Activated CD4-positive, CD25-positive, alpha-beta regulatory T cell treated with anti-CD3 and anti-CD28 coated beads, Interleukin-2, amount 50 U/mL, for 16 hours (primary cell): ENCODE data around the gene MRPL47.
A peak's percentile ranks its signal among the peaks of the same experiment; 100 is the strongest.
"Not testable (repeated sequence)": the region's sequence is repeated elsewhere in the genome, so short reads cannot be mapped to it uniquely, and the experiment has no call there.

Experiments used
- DNase-seq: peaks from one replicate; pipeline ENCODE4 v3.0.0-alpha.2; 2020; ENCODE audit warnings: low read depth, low spot score

Gene MRPL47

DNA sequence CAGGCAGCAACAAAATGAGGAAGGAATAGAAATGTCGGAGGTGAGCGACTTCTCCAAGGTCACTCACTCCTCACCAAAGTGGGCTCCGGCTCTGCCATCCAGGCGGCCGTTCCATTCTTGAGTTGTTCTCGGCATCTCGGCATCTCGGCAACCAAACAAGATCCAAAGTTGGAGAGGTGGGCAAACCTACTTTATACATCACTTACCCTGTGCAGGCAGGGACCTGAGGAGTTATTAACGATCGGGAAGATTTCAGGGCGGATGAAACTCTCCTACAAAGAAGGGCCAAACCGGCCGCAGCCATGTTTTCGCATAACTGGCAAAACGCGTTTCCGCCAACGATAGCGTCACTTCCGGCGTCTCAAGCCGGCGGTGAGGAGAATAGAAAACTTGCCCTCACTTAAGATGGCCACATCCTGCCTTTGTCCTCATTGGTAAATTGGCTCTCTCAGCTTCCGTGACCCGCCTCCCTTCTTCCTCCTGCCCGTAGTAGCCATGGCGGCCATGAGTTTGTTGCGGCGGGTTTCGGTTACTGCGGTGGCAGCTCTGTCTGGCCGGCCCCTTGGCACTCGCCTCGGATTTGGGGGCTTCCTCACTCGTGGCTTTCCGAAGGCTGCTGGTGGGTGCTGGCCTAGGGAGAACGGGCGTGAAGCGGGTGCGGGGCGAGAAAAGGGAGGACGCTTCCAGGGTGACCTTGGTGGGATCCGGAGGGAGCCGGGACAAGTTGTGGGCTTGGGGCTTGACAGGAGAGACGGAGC lies at the start of gene MRPL47, which contains the start of gene NDUFB5:
MRPL47 (minus strand) TSS at position 318 of the 758 bp plus-strand sequence; CDS start at position 304, 14 bp downstream.
NDUFB5 (plus strand) TSS at position 474 of the 758 bp plus-strand sequence; CDS start at position 496, 22 bp downstream.
- peak; percentile 93 for DNase-seq

- DNase-seq = peak; percentile 23
These were observed 48.8 kb upstream of the MRPL47 start for GRCh38 chr3:179653096-179653797.

- peak; percentile 17 for DNase-seq
These were observed 48.1 kb upstream of the MRPL47 start, which contains the start of gene USP13 for GRCh38 chr3:179652447-179653095. Gene USP13 (plus strand): TSS chr3:179653040. CDS start chr3:179653226, 186 bp downstream.

DNA sequence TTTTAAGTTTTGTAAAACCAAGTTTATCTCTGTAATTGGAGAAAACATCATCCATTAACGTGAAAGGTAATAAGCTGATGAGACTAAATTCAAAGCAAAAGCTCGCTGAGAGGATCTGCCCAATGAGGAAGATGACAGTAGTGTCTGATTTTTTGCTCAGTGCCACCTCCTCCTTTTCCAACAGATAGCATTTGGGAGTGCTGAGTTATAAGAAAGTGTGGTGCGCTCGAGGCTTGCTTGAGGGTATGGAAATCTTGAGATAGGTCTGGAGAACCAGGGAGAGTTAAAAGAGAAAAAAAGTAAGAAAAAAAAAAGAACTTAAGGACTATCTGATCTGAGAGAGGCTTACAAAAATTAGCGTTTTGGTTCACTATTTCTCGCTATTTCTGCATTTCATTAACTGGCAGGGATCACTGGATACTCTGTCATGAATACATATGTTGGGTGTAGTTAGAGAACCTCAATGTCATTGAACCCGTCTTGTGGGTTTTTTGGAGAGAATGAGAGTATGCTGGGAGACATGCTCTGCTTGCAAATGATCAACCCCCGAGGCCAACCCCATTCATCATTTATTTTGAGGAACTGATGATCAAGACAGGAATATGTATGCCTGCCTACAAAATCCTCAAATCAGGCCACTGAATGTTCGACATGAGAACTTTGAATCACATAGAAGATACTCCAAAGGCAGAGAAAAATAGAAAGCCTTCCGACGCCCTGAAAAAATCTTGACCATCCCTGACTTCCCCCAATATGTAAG lies 47.4 kb upstream of the MRPL47 start:
- no peak for DNase-seq

DNA sequence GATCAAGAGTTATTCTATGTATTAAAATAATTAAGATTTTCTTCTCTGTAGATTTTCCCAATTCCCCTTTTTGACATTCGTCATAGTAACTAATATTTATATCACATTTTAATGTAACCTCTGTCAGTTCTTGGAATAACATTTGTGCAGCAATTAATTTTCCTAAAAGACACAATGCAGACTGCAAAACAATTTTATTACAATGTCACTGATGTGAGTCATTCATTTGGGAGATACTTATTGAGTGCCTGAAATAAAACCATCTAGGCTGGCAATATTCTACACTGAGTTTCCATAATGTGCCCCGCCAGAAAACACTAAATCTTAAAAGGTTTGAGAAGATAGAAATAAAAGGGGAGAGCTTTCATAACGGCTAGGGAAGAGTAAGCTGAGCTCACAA lies 41.7 kb upstream of the MRPL47 start:
- no peak for DNase-seq

DNA sequence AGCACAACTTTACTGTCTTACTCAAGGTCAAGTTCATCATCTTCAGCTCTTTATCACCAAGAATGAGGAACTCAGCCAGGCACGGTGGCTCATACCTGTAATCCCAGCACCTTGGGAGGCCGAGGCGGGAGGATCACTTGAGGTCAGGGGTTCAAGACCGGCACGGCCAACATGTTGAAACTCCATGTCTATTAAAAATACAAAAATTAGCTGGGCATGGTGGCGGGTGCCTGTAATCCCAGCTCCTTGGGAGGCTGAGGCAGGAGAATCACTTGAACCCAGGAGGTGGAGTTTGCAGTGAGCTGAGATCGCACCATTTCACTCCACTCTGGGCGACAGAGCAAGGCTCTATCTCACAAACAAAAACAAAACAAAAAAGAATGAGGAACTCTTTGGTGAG lies 39.4 kb upstream of the MRPL47 start:
- DNase-seq = not testable (repeated sequence)

GRCh38 chr3:179642871-179643270 lies 38.4 kb upstream of the MRPL47 start:
- no peak for DNase-seq

DNA sequence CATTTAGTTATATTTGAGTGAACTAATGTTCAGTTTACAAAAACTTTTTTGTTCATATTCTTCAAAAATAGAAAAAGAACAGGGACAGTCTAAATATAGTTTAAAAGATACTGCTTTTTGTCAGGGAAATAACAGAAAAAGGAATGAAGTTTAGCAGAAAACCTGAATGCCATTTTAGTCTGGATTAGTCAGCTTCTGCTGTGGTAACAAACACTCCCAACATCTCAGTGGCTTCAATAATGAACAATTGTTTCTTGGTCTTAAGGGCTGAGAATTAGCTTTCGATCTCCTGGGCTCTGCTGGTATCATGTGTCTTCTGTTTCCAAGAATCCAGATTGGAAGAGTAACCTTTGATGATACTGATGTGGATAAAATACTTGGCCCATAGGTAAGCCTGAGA lies 36.0 kb upstream of the MRPL47 start:
- DNase-seq = no peak

- DNase-seq = no peak
These were observed 26.5 kb upstream of the MRPL47 start for GRCh38 chr3:179630753-179631451.

DNA sequence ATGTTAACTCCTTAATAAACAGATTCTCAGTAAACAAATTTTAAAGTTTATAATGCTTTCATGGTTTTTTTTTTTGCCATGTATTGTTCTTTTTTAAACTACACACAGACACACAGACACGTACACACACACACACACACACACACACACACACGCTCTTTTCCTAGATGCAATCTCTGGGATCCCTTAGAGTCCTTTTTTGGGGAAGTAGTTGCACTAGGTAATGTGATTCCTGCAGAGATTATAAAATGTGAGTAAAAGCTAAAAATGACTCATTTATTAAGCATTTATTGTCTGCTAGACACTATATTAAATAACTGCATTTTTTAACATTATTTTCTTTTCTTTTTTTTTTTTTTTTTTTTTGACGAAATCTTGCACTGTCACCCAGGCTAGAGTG lies 20.0 kb upstream of the MRPL47 start:
- no peak for DNase-seq

DNA sequence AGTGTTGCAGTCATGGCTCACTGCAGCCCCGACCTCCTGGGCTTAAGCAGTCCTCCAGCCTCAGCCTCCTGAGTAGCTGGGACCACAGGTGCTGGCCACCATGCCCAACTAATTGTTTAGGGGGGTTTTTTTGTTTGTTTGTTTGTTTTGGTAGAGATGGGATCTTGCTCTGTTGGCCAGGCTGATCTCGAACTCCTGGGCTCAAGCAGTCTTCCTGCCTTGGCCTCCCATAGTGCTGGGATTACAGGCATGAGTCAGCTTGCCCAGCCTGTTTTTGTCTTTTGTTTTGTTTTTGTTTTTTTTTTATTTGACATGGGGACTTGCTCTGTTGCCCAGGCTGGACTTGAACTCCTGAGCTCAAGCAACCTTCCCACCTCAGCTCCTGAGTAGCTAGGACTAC lies 17.6 kb upstream of the MRPL47 start:
- DNase-seq = no peak

DNA sequence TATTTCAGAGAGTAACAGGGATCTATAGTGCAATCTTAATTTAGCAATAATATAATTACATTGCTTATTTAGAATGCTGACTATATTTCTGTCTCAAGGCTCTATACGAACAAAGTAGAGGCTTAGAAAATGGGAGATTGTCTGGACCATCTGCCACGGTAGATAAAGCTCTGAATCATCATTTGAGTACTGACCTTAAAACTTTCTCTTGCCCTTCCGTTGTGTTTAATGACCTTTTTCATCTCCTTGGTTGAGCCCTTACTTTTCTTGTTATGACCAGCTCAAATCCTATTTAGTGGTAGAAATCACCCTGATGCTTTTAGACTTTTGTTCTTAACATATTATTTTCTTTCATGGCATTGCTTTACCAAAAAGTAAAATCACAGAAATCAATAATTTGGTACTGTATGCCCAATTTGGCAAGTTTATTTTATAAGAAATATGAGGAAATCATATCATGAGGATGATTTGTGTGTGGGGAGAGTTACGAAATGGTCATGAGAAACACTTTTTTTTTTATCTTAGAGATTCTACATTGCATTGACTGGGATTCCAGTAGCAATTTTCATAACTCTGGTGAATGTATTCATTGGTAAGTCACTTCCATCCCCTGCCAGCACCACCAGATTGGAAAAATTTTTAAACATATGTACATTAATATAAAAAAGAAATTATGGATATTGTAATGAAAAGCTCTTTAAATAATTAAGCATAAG lies 11.2 kb upstream of the MRPL47 start:
- no peak for DNase-seq

GRCh38 chr3:179613807-179614206 lies 9.4 kb upstream of the MRPL47 start:
- DNase-seq = no peak

DNA sequence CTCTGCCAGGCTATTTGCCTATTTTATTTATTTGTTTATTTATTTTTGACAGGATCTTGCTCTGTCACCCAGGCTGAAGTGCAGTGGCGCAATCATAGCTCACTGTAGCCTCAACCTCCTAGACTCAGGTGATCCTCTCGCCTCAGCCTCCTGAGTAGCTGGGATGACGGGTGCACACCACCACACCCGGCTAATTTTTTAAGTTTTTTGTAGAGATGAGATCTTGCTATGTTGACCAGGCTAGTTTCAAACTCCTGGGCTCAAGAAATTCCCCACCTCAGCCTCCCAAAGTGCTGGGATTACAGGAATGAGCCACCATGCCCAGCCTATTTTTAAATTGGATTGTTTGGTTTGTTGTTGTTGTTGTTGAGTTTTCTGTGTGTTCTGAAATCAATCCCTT lies 5.6 kb upstream of the MRPL47 start:
- no peak for DNase-seq

DNA sequence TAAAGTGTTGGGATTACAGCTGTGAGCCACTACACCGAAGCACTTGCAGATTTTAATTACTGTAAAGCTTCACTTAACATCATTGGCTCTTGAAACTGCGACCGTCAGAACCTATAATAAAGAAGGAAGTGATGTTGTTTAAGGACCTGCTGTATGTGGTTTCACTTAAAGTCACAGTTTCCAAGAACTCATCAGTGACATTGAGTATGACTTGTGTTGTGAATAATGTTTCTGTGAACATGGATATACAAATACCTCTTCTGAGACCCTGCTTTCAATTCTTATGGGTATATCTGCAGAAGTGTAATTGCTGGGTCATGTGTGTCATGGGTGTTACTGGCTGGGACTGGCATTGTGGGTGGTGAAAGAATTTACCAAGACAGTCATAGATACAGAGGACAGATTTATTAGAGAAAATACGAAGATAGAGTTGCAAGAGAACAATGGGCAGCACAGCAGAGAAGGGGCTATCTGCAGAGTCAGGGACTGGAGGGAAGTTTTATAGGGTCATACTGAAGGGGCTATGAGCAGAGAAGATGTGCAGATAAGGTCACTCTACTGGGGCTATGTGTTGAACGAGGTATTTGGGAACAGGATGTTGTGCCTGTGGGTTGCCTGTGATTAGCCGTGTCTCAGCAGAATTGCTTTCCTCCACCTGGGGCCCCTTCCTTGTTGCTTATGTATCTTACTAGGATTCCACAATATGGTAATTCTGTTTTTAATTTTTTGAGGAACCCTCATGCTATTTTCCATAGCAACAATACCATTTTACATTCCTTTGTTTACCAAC lies 4.7 kb upstream of the MRPL47 start:
- DNase-seq = no peak

GRCh38 chr3:179606534-179607085 lies 2.2 kb upstream of the MRPL47 start:
- DNase-seq = no peak

GRCh38 chr3:179603831-179604230 lies 607 bp downstream of the MRPL47 start:
- DNase-seq = no peak

GRCh38 chr3:179603321-179603720 lies 1.1 kb downstream of the MRPL47 start:
- no peak for DNase-seq

GRCh38 chr3:179599531-179599930 lies 4.9 kb downstream of the MRPL47 start:
- DNase-seq = no peak
